Endothelial cell of umbilical vein (primary cell): ENCODE data around the gene KCNJ3. TPM values are rescaled to one million over a fixed set of nuclear protein-coding genes. Genes with fewer than 3 reads are reported as not detected.

ENCODE experiments used
- BruUV-seq: library from RNA; stranded (reverse); fragments of 400-500 nt; replicated peaks from 2 replicates; lab custom pipeline; 2021; lab: Mats Ljungman, UMichigan
- CTCF ChIA-PET: fragments of 300-600, 350-600 bp; sonication (Branson Sonifier 250); formaldehyde crosslinking; loops from one replicate; lab custom pipeline; 2021; ENCODE audit warnings: antibody characterized with exemption, inconsistent platforms; lab: Charles Lee
- POLR2A ChIA-PET: fragments of 300-600, 350-600 bp; sonication (Branson Sonifier 250); formaldehyde crosslinking; loops from one replicate; lab custom pipeline; 2021; ENCODE audit warnings: antibody characterized with exemption, inconsistent platforms; lab: Charles Lee
- DNase-seq: peaks from one replicate; pipeline ENCODE4 v3.0.0-alpha.2; 2011; ENCODE audit warnings: low read depth, low spot score
- FAIRE-seq: peaks from 2 replicates; lab custom pipeline; 2011; peaks lifted over from hg19 to GRCh38; lab: Jason Lieb, UNC
- H2AFZ ChIP-seq: 2 replicates; pipeline ENCODE4 v1.6.0; 2012; ENCODE audit warnings: low read depth, low read length, control low read depth, inconsistent platforms
- H3K27ac ChIP-seq: 2 replicates; pipeline ENCODE4 v1.5.1; 2011; ENCODE audit warnings: low read depth, mild to moderate bottlenecking, control low read depth, low read length, moderate library complexity; ENCODE audit not compliant: insufficient read depth
- H3K27me3 ChIP-seq, 2 experiments: 2 replicates each; pipeline versions ENCODE4 v1.6.0 to v1.6.1; 2011; ENCODE audit warnings: low read length in 2 of 2, mixed read lengths in 1 of 2; ENCODE audit not compliant: control insufficient read depth in 2 of 2, insufficient read depth in 2 of 2
- H3K36me3 ChIP-seq, 2 experiments: 2 replicates in 1 of 2; 3 replicates in 1 of 2; pipeline ENCODE4 v1.5.1; 2011; ENCODE audit warnings: low read length in 2 of 2, mild to moderate bottlenecking in 1 of 2, moderate library complexity in 1 of 2; ENCODE audit not compliant: control insufficient read depth in 2 of 2, insufficient read depth in 2 of 2; ENCODE audit errors: extremely low read depth in 1 of 2
- H3K4me1 ChIP-seq: 3 replicates; pipeline ENCODE4 v1.5.1; 2011; ENCODE audit warnings: mild to moderate bottlenecking, low read length; ENCODE audit not compliant: control insufficient read depth, insufficient read depth; ENCODE audit errors: extremely low read depth
- H3K4me2 ChIP-seq: 2 replicates; pipeline ENCODE4 v1.6.1; 2011; ENCODE audit warnings: low read length, control low read depth, mixed read lengths; ENCODE audit not compliant: insufficient read depth
- H3K4me3 ChIP-seq, 3 experiments: fragments of 200-600 bp in 1 of 3; sonication (generic), shearing (Covaris generic) in 1 of 3; replicated peaks in 1 of 3; 2 replicates each; pipeline ENCODE4 v1.5.1; 2011 to 2016; ENCODE audit warnings: control low read depth in 3 of 3, low read length in 3 of 3, mild to moderate bottlenecking in 2 of 3, inconsistent platforms in 1 of 3, low read depth in 1 of 3, moderate library complexity in 1 of 3; ENCODE audit not compliant: insufficient read depth in 1 of 3
- H3K79me2 ChIP-seq: 2 replicates; pipeline ENCODE4 v1.6.0; 2012; ENCODE audit warnings: low read length, inconsistent platforms; ENCODE audit not compliant: control insufficient read depth, insufficient read depth
- H3K9ac ChIP-seq: replicated peaks from 2 replicates; pipeline ENCODE3; 2011; ENCODE audit warnings: low read length, control low read depth; ENCODE audit not compliant: insufficient read depth; ENCODE audit errors: extremely low read depth
- H3K9me1 ChIP-seq: replicated peaks from 3 replicates; pipeline ENCODE4 v1.6.0; 2011; ENCODE audit warnings: mild to moderate bottlenecking, low read length; ENCODE audit not compliant: control insufficient read depth, insufficient read depth; ENCODE audit errors: extremely low read depth
- H3K9me3 ChIP-seq: replicated peaks from 2 replicates; pipeline ENCODE4 v1.5.1; 2012; ENCODE audit warnings: low read length, inconsistent platforms; ENCODE audit not compliant: control insufficient read depth, insufficient read depth
- H4K20me1 ChIP-seq: replicated peaks from 2 replicates; pipeline ENCODE3; 2011; ENCODE audit warnings: mild to moderate bottlenecking, low read length; ENCODE audit not compliant: control insufficient read depth, insufficient read depth; ENCODE audit errors: extremely low read depth
- CTCF ChIP-seq, 2 donors: IDR thresholded peaks; 1 replicate in 1 of 2; 2 replicates in 1 of 2; pipeline ENCODE4 v1.5.1; 2011; ENCODE audit warnings: low read length in 2 of 2, mild to moderate bottlenecking in 2 of 2, moderate library complexity in 2 of 2, control low read depth in 1 of 2, inconsistent platforms in 1 of 2, low read depth in 1 of 2; ENCODE audit not compliant: insufficient read depth in 1 of 2; ENCODE audit errors: extremely low read depth in 1 of 2
- EZH2 ChIP-seq: IDR thresholded peaks from 2 replicates; pipeline ENCODE4 v1.6.1; 2012; ENCODE audit warnings: borderline replicate concordance, low read depth, mild to moderate bottlenecking, moderate library complexity, low read length, inconsistent platforms; ENCODE audit not compliant: severe bottlenecking
- FOS ChIP-seq: IDR thresholded peaks from 2 replicates; pipeline ENCODE4 v1.6.1; 2011; ENCODE audit warnings: mild to moderate bottlenecking, low read length, moderate library complexity, borderline replicate concordance; ENCODE audit not compliant: insufficient read depth
- GATA2 ChIP-seq: IDR thresholded peaks from 2 replicates; pipeline ENCODE4 v1.7.0; 2011; ENCODE audit warnings: low read depth, mild to moderate bottlenecking, moderate library complexity, mixed read lengths, low read length; ENCODE audit not compliant: insufficient read length, insufficient read depth
- JUN ChIP-seq: IDR thresholded peaks from 2 replicates; pipeline ENCODE4 v1.6.1; 2011; ENCODE audit warnings: borderline replicate concordance, low read depth; ENCODE audit not compliant: insufficient read length, insufficient read depth
- MYC ChIP-seq: IDR thresholded peaks from one replicate; pipeline ENCODE4 v1.6.1; 2011; ENCODE audit warnings: mild to moderate bottlenecking, low read depth, low read length
- POLR2A ChIP-seq: IDR thresholded peaks from 2 replicates; pipeline ENCODE4 v1.6.1; 2012; ENCODE audit warnings: low read depth, mild to moderate bottlenecking, control low read depth, low read length
- POLR2AphosphoS5 ChIP-seq: IDR thresholded peaks from 2 replicates; pipeline ENCODE4 v1.6.1; 2012; ENCODE audit warnings: low read depth, mild to moderate bottlenecking, control low read depth, low read length, moderate library complexity; ENCODE audit not compliant: insufficient read depth
- dilution Hi-C: fragments of 300-500 bp; cut with MboI; formaldehyde crosslinking; loops from one replicate; pipeline ENCODE4 v1.15.0; 2019; ENCODE audit warnings: low sequenced_read_pairs; ENCODE audit not compliant: extremely low pct_ligation_motif_present
- intact Hi-C: fragments of 100-400 bp; cut with micrococcal nuclease; formaldehyde crosslinking; loops from one replicate; pipeline ENCODE4 v1.10.0; 2022
- polyA plus RNA-seq, 4 experiments: library from polyadenylated mRNA; depleted of rRNA in 3 of 4; stranded (reverse) in 3 of 4; unstranded in 1 of 4; fragments of >200 nt; gene quantifications; 2 replicates each; pipeline versions ENCODE4 v1.2.1 to v1.2.3, GENCODE V29; 2011 to 2012; ENCODE audit warnings: missing spikeins in 1 of 4
- total RNA-seq: library from RNA; stranded (reverse); gene quantifications from 2 replicates; pipeline ENCODE4 v1.2.3, GENCODE V29; 2021
- TF ChIP-seq, protein P1 (sequence below): IDR thresholded peaks from 2 replicates; pipeline ENCODE4 v1.6.1; 2011; ENCODE audit not compliant: insufficient read depth, insufficient read length

Gene KCNJ3
- total and polyA plus RNA-seq, 2 donors (not counting 3 experiments of a cell fraction or from before 2014, with no cell fraction given), result not detected

DNA sequence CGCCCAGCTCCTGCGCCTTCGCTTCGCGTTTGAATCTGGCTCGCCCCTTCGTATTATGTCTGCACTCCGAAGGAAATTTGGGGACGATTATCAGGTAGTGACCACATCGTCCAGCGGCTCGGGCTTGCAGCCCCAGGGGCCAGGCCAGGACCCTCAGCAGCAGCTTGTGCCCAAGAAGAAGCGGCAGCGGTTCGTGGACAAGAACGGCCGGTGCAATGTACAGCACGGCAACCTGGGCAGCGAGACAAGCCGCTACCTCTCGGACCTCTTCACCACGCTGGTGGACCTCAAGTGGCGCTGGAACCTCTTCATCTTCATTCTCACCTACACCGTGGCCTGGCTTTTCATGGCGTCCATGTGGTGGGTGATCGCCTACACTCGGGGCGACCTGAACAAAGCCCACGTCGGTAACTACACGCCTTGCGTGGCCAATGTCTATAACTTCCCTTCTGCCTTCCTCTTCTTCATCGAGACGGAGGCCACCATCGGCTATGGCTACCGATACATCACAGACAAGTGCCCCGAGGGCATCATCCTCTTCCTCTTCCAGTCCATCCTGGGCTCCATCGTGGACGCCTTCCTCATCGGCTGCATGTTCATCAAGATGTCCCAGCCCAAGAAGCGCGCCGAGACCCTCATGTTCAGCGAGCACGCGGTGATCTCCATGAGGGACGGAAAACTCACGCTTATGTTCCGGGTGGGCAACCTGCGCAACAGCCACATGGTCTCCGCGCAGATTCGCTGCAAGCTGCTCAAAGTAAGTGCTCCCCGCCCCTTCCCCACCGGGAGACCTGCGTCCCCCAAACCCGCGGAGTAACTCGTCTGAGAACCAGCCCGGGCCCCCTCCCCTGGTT is 453 bp downstream of the KCNJ3 start:
- Histone ChIP-seq H3K9me1 (no peaks in the 10 kb centered on the region), H2AFZ (no peak overlapping the region), H3K4me1 (no peaks in the 10 kb centered on the region), H3K36me3 (no peaks in the 10 kb centered on the region), H3K79me2 (no peaks in the 10 kb centered on the region), H3K9ac (no peak overlapping the region), H4K20me1 (no peaks in the 10 kb centered on the region), H3K27me3 (peaks cover 15 to 22% of the 10 kb centered on the region in 2 experiments), H3K4me2 (no peak overlapping the region), H3K27ac (no peak overlapping the region), H3K9me3 (no peaks in the 10 kb centered on the region), H3K4me3 (no peak overlapping the region)
- no peak for TF ChIP-seq FOS
- peak; percentile 70 for TF ChIP-seq EZH2
- DNase-seq (no peak), FAIRE-seq (no peak)
- BruUV-seq, result no TSS peak
- POLR2A ChIA-PET, result no interaction called here
- intact Hi-C loops (loop anchor here (5.0 kb wide), 1 partner anchor 242 kb away; no protein-coding TSS in a partner anchor), dilution Hi-C loops (no loop called here)
- CTCF ChIA-PET, result no interaction called here

- Histone ChIP-seq H3K4me2 (no peak overlapping the region), H3K36me3 (no peaks in the 10 kb centered on the region), H3K27ac (no peak overlapping the region), H2AFZ (no peak overlapping the region), H3K27me3 (peaks cover 15 to 22% of the 10 kb centered on the region in 2 experiments), H3K4me3 (no peak overlapping the region), H3K9me3 (no peaks in the 10 kb centered on the region), H3K9me1 (no peaks in the 10 kb centered on the region), H3K4me1 (no peaks in the 10 kb centered on the region), H4K20me1 (no peaks in the 10 kb centered on the region), H3K9ac (no peak overlapping the region), H3K79me2 (no peaks in the 10 kb centered on the region)
- no TSS peak for BruUV-seq
- ChIA-PET POLR2A (no interaction called here), CTCF (no interaction called here)
- TF ChIP-seq GATA2 (no peak), POLR2AphosphoS5 (no peak), POLR2A (no peak), JUN (no peak), CTCF (IDR thresholded peaks at IDR 0.05; ENCODE audit: extremely low read depth in 1 of 2, insufficient read depth in 1 of 2, low read depth in 1 of 2, low read length in 2 of 2) (no peak), FOS (no peak), EZH2 (no peak), MYC (no peak)
- TF ChIP-seq, protein P1, sequence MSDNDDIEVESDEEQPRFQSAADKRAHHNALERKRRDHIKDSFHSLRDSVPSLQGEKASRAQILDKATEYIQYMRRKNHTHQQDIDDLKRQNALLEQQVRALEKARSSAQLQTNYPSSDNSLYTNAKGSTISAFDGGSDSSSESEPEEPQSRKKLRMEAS, result no peak
- intact Hi-C loops, result loop anchor here (5.0 kb wide), 1 partner anchor 242 kb away; no protein-coding TSS in a partner anchor
- no peak for DNase-seq
- FAIRE-seq, result no peak
- dilution Hi-C loops, result no loop called here
Observed at GRCh38 chr2:154699575-154699930, 1.1 kb downstream of the KCNJ3 start.
